Psoas muscle (tissue), 8 donors: ENCODE results near the gene RREB1. TPM values are rescaled to one million over a fixed set of nuclear protein-coding genes. Genes with fewer than 3 reads are reported as not detected.
"Not testable (repeated sequence)": the region's sequence is repeated elsewhere in the genome, so short reads cannot be mapped to it uniquely, and the experiment has no call there.

Experiments used
- ATAC-seq, 4 donors: fragments of 200-7000 bp; cut with Tn5 transposase; one replicate each; pipeline ENCODE4 v1.9.1; 2020; ENCODE audit warnings: moderate library complexity in 3 of 4, mild to moderate bottlenecking in 2 of 4
- DNase-seq, 2 donors: peaks; one replicate each; pipeline ENCODE4 v3.0.0-alpha.2; 2020
- H3K27ac ChIP-seq: fragments of 200-600 bp; one replicate; pipeline ENCODE4 v1.8.0; 2022
- H3K27me3 ChIP-seq, 3 donors: fragments of 200-600 bp in 1 of 3; one replicate each; pipeline versions ENCODE4 v1.6.1 to v1.8.0; 2013 to 2022; ENCODE audit warnings: low read length in 2 of 3, mild to moderate bottlenecking in 2 of 3, moderate library complexity in 1 of 3; ENCODE audit not compliant: insufficient read depth in 3 of 3
- H3K36me3 ChIP-seq, 2 donors: fragments of 200-600 bp in 1 of 2; one replicate each; pipeline versions ENCODE4 v1.6.1 to v1.8.0; 2013 to 2022; ENCODE audit warnings: low read depth in 1 of 2, mild to moderate bottlenecking in 1 of 2, moderate library complexity in 1 of 2; ENCODE audit not compliant: insufficient read depth in 1 of 2
- H3K4me1 ChIP-seq: fragments of 200-600 bp; one replicate; pipeline ENCODE4 v1.8.0; 2022
- H3K4me3 ChIP-seq: fragments of 200-600 bp; one replicate; pipeline ENCODE4 v1.8.0; 2022; ENCODE audit warnings: mild to moderate bottlenecking
- H3K9me3 ChIP-seq: fragments of 200-600 bp; one replicate; pipeline ENCODE4 v1.8.0; 2022
- CTCF ChIP-seq: fragments of 200-600 bp; IDR thresholded peaks from one replicate; pipeline ENCODE4 v1.8.0; 2022; ENCODE audit warnings: antibody characterized with exemption
- whole genome bisulfite sequencing, 3 donors: extraction: QIAGEN DNeasy Blood & Tissue Kit; methylation state at CpG; one replicate each; pipeline versions ENCODE4 v1.1.6 to v1.1.7; 2013; 5-methylcytosine and 5-hydroxymethylcytosine counted together
- intact Hi-C, 2 donors: fragments of 100-400 bp; cut with DNase I; formaldehyde crosslinking; loops; one replicate each; pipeline versions ENCODE4 v1.11.0 to v1.14.2; 2022
- polyA plus RNA-seq, 3 donors: library from polyadenylated mRNA; stranded (reverse); fragments of 200-250 nt; gene quantifications; one replicate each; pipeline ENCODE4 v1.2.3, GENCODE V29; 2013
- total RNA-seq, 4 donors: library from RNA; stranded (reverse); fragmentation: NEBNext Ultra II Directional in 2 of 4; extraction: Animal tissue kit (Norgen Biotek cat#: 25700) in 2 of 4; gene quantifications; one replicate each; pipeline versions ENCODE4 v1.2.1 to v1.2.4, GENCODE V29; 2021 to 2023
- donor health status: healthy with polysubstance abuse.
- donor health status: DM: no; HTN: no; CAD: no; lungs with moderate emphysema.
- donor health status: Bipolar disorder and iron deficiency.
- donor health status: healthy.
- donor health status: DM: yes; HTN: yes; CAD: no.
- donor health status: DM: no; HTN: no; CAD: no.
- donor health status: DM: no; HTN: no; CAD: no.
- donor health status: DM: yes; HTN: yes; CAD: no.

RREB1 gene
- total and polyA plus RNA-seq, 7 donors, result 4.6 to 49.4 (median 32.7) TPM

GRCh38 chr6:7154341-7155139 is 46.8 kb downstream of the RREB1 start:
- Histone ChIP-seq H3K4me3 (no peak overlapping the region), H3K9me3 (no peaks in the 10 kb centered on the region), H3K4me1 (peaks cover 72% of the 10 kb centered on the region), H3K36me3 (no peaks in the 10 kb centered on the region), H3K27me3 (no peaks in the 10 kb centered on the region), H3K27ac (peak overlapping the region; percentile 71)
- DNase-seq (no peak), ATAC-seq (peak; percentile 23 to 43 (median 32))
- intact Hi-C loops, result loop anchor here in 1 of 2 donors (5.0 kb wide), 1 partner anchor 42 kb away; no protein-coding TSS in a partner anchor
- WGBS, 3 donors, result 42 to 59% (median 55%) methylated on average over 13 of the region's 13 CpGs
- no peak for TF ChIP-seq CTCF

- no peak for TF ChIP-seq CTCF
- H3K27ac ChIP-seq, result peak overlapping the region; percentile 71
- WGBS, 3 donors, result 26 to 45% (median 33%) methylated on average over 7 of the region's 7 CpGs
Observed at GRCh38 chr6:7155871-7156579, 48.3 kb downstream of the RREB1 start.

DNA sequence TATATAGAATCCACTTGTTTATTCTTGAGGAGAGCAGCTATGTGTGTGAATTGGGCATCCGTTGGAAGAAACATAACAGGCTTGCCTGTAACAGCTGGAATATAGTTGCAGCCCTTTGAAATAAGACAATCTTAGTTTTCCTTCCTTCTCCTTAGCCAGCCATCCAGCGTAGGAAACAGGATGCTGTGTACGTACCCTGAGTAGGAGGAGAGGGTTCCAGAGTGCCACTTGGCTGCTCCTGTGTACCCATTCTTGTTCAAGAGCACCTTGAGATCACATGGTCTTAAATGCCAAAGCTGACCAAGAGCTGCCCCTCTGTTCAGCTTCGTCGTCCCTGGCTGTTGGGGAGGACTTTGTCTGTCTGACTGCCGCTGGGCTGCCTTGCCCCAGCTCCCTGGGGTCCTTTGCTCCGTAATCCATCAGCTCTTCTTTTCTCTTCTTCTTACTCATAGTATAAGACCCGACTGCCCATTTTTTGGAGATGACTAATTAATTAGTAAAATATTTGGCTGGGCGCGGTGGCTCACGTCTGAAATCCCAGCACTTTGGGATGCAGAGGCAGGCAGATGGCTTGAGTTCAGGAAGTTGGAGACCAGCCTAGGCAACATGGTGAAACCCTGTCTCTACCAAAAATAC is 49.0 kb downstream of the RREB1 start:
- ATAC-seq (peak in 1 of 4 donors; percentile 14), DNase-seq (peak in 1 of 2 donors; percentile 43)
- Histone ChIP-seq H3K4me1 (peaks cover 74% of the 10 kb centered on the region), H3K9me3 (no peaks in the 10 kb centered on the region), H3K36me3 (no peaks in the 10 kb centered on the region), H3K4me3 (no peak overlapping the region), H3K27ac (peak overlapping the region; percentile 71), H3K27me3 (no peaks in the 10 kb centered on the region)
- intact Hi-C loops, result no loop called here
- TF ChIP-seq CTCF, result no peak
- 40 to 62% (median 47%) methylated on average over 11 of the region's 11 CpGs for WGBS, 3 donors

More at GRCh38 chr6:7155871-7156579, 48.3 kb downstream of the RREB1 start:
- ATAC-seq, result peak; percentile 39 to 79 (median 70)
- H3K9me3 ChIP-seq, result no peaks in the 10 kb centered on the region
- no peak for DNase-seq
- H3K4me3 ChIP-seq, result no peak overlapping the region
- H3K4me1 ChIP-seq, result peaks cover 74% of the 10 kb centered on the region
- intact Hi-C loops, result no loop called here
- H3K27me3 ChIP-seq, result no peaks in the 10 kb centered on the region
- no peaks in the 10 kb centered on the region for H3K36me3 ChIP-seq

GRCh38 chr6:7157307-7157706 is 49.5 kb downstream of the RREB1 start:
- H3K4me3 ChIP-seq, intact Hi-C loops, ATAC-seq, H3K9me3 ChIP-seq, H3K36me3 ChIP-seq, DNase-seq, H3K27me3 ChIP-seq: not testable (repeated sequence)
- Histone ChIP-seq H3K27ac (peak overlapping the region; percentile 51), H3K4me1 (peaks cover 74% of the 10 kb centered on the region)
- WGBS, 3 donors, result 86 to 95% (median 89%) methylated on average over 7 of the region's 7 CpGs
